ENCODE results near the gene AATK.
"Not testable (repeated sequence)": the region's sequence is repeated elsewhere in the genome, so short reads cannot be mapped to it uniquely, and the experiment has no call there.

Gene AATK

DNA sequence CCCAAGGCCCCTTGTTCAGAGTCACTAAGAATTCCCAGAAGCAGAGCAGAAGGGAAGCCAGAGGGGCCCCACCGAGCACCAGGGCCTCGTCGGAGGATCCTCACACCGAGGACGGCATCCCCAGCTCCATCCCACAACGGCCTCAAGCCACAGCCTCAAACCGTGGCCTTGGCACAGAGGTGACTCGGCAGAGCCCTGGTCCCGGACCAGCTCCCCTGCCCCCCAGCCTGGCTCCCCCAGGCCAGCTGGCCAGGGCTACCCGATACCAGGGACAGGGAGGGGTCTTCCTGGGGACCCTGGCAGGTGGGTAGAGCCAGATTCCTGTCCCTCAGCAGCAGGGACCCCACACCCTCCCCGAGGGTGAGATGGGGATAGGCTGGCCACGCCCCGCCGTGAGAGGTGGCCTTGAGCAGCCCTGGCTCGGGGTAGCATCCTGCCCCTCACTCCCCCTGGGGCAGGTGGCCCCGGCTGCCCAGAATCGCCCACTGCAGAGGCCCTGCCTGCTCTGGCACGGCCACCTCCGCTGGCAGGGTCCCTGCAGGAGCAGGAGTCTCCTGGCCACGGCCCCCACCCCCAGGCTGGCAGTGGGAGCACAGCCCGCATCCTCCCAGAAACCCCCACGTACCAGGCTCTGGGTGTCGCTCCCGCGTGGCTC, 6.3 kb downstream of the AATK start:
- no peak for DNase-seq

DNA sequence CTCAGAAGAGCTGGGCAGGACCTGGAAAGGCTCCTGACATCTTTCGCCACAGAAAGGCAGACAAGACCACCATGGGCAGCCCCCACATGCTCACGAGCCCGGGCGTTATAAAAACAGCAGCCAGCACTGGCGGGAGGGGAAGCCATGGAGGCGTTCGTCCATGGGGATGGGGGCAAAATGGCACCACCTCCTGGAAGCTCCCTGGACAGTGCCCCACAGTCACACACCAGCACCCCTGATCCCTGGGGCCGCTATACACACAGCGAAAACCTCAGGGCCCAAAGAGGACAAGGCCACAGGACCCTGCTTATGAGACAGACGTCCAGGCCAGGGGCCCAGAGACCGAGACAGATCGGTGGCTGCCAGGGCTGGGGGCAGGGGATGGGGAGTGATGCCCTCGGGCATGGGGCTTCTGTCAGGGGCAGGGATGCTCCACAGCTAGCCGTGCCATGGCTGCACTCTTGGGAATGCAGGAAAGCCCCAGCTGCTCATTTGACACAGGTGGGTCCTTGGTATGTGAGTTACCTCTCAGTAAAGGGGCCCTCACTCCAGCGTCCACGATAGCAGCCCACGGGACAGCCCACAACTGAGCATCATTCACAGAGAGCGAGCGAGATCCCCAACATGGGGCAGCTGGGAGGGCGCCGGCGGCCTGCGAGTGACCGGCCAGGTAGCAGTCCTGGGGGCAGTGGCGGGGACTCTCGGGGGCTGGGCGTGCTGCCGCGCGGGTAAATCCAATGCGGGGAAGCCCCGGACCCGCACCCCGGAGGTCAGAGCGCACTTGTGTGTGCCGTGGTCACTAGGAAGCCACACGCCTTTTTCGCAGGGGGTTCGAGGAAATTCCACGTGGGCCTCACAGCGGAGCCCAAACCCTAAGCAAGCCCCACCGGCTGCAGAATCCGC, 7.1 kb downstream of the AATK start:
- DNase-seq: no peak

DNA sequence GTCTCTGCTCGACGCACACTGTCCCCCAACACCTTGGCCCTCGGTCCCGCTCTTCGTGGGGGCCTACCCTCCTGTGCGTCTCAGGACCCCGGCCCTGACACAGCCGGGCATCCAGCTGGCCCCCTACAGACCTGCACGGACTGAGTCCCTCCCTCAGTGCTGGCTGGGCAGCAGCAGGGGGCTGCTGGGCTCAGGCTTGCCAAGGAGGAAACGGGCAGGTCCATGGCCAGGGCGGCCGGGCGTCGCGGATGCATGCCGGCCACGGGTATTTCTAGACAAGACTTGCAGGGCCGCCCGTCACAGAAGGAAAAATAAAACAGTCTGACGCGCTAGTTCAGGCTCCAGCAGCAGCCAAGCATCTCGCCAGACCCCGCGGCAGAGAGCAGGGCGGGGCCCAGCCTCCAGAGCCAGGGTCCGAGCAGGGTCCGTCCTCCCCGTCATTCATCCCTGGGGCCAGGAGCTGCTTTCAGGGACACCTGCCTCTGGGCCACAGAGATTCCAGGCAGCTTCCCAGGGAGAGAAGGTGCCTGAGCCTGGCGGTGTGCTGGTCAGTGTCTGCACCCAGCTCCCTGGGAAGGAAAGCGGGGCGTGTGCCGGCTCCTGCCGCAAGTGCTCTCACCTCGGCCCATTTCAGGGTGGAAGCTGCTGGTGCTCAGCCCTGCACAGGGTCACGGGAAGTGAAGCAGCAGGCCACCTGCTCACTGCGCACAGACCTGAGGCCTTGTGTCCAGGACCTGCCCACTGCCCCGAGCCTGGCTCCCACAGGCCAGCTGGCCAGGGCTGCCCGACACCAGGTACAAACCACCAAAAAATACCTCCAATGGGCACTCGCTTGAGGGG, 8.0 kb downstream of the AATK start:
- no peak for DNase-seq

DNA sequence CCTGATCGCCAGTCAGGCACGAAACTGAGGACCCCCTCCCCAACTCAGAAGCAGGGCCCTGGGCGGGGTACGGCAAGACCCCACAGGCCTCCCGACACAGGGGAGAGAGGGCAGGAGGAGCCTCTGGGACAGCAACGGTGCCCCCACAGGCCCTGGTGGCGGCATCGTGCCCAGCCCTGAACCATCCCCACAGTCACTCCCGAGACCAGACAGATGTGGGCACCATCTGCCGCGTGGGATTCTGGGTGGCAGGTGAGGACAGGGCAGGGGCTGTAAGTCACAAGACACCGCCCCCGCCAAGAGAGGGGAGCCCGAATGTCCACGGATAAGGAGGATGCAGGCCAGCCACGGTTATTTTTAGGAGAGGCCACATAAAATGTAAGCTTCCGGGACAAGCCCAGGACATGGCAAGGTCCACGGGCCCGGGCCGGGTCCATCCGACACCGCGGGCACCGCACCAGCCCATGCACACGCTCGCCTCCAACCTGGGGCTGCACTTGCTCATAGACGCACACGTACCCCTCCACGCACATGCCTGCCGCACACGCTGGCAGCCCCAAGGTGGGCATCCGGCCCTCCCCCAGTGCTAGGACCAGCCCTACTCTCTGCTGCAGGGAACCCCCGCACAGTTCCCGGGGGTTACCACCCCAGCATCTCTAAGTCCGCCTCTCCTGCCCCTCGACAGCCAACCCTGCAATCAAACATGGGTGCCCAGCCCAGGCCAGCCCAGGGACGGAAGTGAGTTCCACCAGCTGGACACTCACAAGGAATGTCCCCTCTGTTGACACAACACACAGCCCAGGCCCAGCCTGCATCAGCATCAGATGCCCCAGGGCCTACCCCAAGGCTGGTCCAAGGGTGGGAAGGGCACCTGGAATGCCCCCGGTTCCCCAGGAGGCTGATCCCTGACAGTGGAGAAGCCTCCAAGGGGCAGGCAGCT, 8.9 kb downstream of the AATK start:
- no peak for DNase-seq

DNA sequence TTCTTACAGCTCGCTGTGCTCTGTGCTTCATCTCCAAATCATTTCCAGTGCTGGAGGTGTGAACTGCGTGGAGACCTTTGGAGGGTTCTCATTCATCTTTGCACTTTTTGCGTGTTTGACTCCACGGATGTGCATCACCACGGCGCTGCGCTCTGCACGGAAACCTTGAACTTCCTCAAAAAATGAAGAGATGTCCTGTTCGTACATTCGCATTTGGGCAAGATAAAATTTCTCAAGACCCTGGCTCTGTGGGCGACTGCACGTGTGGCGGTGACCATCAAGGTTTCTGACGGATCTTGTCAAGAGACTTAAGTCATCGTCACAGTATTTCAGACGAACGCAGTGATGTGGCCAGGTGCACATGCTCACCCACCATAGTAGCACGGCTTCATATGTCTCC, 11.1 kb downstream of the AATK start:
- DNase-seq: no peak

DNA sequence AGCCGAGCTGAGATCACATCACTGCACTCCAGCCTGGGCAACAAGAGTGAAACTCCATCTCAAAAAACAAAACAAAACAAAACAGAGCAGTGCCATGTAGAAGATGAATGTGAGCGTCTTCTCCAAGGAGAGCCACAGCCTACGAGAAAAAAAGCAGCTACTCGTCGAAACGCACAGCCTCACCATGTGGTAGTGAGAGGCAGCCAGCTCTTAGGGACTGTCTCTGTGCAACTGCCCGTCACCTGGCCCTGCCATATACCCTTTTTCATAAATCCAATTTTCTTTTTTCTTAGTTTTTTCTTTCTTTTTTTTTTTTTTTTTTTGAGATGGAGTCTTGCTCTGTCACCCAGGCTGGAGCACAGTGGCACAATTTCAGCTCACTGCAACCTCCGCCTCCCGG, 12.0 kb downstream of the AATK start:
- DNase-seq: not testable (repeated sequence)

DNA sequence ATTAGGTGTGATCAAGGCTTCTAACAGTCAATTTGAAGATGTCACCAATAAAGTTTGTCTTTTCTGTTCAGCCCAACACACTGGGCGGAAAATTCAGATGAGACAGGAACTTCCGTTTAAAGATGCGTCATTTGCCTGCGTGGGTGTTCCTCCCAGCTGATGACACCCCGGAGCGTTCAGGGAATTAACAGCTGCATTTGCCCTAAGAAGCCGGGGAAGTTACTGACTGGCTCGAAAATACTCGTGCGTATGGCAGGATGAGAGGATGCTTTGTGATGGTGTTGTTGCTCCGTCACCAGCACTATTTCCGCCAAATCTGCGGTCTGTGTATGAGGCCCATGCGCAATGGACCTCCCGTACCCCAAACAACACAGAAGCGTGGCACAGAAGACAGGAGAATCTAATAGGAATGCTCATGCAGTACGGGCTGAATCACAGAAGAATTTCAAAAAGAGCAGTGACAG, 12.6 kb downstream of the AATK start:
- DNase-seq: peak; percentile 36

DNA sequence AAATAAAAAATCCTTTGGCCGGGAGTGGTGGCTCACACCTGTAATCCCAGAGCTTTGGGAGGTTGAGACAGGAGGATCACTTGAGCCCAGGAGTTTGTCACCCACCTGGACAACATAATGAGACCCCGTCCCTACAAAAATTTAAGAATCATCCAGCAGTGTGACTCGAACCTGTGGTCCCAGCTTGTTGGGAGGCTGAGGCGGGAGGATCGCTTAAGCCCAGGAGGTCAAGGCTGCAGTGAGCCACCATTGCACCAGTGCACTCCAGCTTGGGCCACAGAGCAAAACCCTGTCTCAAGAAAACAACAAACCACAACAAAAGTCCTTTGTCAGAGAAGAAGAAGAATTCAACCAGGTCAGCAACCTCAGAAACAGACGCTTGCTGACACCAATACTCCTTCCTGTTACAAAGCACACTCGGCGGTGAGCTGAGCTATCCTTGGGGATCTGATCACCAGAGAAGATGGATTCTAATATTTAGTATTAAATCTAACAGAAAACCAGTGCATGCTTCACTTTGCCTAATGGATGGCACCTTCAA, 13.7 kb downstream of the AATK start:
- DNase-seq: no peak

DNA sequence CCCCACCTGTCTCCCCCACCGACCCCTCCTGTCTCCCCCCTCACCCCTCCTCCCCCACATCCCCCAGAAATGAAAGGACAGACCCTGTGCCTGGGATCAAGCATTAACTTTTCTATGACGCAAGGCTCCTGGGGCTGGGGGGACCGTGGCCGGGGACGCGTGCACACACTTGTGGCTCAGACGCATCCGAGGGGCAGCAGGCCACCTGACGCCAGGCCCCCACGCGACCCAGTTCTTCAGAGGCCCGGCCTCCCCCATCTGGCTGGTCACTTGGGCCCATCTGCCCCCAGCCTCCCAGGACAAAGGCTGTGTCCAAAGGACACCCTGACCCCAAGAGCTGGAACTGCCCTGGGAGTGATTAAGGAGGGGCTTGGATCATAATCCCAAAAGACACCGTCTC, 14.7 kb downstream of the AATK start:
- DNase-seq: no peak

DNA sequence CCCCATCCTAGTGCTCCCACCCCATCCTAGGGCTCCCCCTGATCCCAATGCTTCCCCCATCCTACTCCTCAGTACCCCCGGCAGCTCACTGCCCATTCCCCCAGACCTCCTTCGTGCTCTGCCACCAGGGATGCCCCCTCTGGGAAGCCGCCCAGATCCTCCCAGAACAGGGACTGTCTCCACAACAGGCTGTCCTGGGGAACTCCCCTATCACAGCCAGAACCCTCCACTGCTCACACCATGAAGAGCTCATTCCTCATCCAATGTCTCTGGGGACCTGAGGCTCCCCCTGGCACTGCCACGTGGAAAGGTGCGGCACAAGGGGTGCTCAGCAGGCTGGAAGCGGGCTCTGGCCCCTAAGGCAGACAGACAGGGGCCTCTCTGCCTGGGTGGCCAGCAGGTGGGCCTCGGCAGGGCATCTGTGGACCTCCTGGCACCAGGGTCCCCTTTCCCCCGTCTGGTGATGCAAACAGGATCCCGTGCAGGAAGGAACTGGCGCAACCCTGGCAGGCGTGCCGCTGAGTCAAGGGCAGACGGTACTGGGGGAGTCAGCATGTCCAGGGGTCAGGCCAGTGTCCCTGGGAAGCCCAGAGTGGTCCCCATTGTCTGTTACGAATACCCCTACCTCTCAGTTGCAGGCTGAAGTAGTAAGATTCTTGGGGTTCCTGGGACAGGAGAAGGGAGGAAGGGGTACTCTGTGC, 15.5 kb downstream of the AATK start:
- no peak for DNase-seq

DNA sequence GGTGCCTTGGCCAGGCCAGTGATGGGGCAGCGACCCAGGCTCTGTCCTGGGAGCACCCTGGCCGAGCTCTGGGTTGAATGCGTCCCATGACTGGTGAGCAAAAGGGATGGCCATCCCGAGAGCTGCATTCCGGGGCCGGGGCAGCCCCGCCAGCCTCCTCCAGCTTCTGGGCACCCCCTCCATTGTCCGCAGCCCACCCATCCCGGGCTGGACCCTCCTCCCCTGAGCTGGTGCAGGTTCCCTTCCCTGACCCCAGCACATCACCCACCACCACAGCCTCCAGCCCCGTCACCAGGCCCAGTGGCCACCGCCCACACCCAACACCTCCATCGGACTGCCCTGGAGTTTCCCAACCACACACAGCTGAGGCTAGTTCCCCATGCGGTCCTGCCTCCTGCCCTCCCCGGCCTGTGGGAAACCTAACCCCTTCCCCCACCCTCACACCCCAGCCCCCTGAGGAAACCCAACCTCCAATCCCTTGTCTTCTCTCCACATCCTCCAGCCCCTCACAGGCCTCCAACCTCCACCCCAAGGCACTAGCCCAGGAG, 17.0 kb downstream of the AATK start:
- no peak for DNase-seq

DNA sequence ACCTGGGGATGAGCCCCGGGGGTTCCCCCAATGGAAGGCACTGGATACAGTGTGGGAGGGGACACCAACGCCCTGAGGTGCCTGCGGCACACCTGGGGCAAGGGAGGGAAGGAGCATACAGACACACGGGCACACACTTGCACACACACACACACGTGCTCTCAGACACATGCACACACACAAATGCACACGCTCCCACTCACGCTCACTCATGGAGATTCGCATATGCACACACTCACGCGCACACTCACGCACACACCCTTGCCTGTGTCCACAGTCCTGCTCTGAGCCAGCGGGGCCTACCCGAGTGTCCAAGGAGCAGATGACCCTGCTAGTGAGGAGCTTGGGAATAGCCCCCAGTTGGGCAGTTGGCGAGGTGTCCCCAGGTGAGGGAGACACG, 17.4 kb downstream of the AATK start:
- DNase-seq: no peak

DNA sequence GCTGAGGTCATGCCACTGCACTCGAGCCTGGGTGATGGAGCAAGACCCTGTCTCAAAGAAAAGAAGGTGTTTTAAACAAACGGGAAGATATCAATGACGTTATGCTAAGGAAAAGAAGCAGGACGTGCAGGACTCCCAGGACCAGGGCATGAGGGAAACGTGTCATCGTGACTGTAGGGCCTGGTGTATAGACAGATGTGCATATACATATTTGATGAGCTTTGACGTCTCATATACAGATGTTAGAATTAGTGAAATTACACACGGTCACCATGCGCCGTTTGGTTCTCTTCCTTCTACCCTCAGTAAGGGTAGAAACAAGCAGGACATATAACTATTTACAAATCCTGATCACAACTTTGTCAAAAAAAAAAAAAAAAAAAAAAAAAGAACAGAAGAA, 18.3 kb downstream of the AATK start:
- DNase-seq: no peak

DNA sequence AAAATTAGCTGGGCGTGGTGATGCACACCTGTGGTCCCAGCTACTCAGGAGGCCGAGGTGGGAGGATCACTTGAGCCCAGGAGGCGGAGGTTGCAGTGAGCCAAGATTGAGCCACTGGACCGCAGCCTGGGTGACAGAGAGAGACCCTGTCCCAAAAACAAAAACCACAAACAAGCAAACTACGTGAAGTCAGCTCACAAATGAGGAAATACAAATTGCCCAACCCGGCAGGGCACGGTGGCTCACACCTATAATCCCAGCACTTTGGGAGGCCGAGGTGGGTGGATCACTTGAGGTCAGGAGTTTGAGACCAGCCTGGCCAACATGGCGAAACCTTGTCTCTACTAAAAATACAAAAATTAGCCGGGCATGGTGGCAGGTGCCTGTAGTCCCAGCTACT, 19.8 kb downstream of the AATK start:
- DNase-seq: not testable (repeated sequence)

DNA sequence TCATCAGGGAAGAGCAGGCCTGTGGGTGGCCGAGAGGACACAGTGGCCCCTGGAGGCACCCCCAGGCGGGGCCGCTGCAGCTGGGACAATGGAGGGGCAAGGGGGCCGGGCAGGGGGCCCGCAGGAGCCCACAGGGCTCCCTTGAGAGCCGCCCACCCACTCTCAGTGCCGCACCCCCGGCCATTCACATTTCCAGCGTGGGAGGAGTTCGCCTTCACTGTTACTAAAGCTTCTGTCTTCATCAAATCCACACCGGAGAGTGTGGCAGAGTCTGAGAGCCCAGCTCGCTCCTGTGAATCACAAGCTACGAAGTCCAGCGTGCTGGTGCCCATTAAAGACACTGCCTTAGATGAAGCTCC, 21.6 kb downstream of the AATK start:
- DNase-seq: no peak

DNA sequence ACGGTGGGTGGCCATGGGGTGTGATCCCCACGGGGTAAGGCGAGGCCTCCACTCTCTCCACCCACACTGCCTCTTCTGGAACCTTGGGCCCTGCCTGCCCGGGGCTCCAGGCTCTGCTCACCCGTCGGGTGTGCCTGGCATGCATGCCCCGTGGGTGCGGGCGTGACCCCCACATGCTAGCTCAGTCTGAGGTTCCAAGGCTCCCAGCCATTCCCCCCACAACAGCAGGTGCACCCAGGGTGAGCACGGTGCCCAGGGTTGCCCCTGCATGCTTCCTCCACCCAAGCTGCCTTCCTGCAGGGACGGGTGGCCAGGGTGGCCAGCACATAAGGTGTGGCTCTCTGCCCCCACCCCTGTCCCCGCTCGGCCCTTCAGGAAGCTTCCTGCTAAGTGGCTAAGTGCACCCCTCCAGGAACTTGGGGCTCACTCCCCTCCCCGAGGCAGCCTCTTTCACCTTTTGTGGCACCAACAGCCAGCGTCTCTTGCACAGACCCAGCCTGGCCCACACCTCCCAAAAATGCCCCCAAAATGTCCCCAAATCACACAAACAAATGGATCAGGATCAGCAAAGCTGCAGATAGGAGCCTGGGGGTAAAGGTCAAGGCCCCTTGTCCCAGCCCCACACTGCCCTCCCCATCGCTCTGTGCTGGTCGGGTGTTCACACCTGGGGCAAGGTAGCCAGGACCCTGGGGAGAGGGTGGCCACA, 22.2 kb downstream of the AATK start:
- no peak for DNase-seq

DNA sequence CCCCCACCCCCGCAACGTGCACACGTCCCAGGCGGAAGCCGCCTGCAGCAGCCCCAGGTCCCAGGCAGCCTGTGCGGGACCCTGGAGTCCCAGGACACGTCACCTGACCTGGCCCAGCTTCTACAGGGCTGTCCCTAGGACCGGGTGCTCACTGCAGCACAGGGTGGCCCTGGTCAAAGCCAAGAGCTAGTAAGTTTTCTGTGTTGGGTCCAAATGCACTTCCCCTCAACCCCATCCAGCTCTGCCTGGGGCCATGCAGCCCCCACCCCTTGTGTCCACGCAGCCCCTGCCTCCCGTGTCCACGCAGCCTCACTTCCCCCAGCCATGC, 22.9 kb downstream of the AATK start:
- no peak for DNase-seq

DNA sequence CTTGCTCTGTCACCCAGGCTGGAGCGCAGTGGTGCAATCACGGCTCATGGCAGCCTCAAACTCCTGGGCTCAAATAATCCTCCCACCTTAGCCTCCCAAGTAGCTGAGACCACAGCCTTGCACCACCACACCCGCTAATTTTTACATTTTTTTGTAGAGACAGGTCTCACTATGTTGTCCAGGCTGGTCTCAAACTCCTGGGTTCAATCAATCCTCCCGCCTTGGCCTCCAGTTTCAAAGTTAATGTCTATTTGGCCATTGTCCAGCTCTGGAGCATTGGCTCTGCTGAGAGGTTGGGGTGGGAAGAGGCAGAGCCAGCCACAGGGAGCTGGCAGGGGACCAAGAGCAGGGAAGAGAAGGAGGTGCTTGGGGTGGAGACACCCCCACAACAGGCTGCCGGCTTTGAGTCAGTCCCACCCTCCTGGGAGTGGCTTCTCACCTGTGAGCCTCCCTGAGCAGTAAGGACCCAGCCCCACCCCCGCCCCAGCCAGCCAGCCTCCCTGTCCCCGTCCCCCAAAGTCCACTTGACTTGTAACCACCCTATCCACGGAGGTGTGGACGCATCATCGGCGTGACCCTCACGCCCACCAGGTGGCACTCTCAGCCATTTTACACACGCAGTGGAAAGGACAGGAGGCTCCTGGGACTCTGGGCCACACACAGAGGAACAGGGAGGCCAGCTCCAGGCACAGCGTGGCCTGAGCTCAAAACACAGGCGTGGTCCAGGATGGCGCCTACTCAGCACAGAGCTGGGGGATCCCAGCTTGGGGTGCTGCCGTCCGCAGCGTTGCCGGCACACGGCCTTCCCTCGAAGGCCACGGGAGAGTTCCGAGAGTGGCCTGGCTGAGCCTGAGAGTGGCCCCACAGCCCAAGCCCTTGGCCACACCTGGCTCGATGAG, 23.5 kb downstream of the AATK start:
- peak; percentile 64 for DNase-seq

DNA sequence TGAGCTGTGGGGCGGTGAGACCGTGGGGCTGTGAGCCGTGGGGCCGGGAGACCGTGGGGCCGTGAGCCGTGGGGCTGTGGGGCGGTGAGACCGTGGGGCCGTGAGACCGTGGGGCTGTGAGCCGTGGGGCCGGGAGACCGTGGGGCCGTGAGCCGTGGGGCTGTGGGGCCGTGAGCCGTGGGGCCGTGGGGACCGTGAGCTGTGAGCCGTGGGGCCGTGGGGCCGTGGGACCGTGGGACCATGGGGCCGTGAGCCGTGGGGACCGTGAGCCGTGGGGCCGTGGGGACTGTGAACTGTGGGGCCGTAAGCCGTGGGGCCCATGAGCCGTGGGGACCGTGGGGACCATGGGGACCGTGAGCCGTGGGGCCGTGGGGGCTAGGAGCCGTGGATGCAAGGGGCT, 25.3 kb downstream of the AATK start:
- DNase-seq: no peak

DNA sequence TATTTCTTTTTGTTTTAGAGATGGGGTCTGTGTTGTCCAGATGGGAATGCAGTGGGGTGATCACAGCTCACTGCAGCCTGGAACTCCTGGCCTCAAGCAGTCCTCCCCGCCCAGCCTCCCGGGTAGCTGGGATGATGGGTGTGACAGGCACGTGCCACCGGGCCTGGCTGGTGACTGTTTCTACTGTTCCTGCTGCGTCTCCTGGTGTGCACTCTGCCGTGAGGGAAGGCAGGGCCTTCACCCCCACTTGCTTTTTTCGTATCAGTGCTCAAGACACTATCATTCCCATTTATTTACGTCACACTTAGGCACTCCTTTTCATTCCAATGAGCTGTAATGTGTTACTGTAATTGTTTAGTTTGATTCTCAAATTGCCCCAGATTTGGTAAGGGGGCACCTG, 26.0 kb downstream of the AATK start:
- DNase-seq: no peak

Data from CD4-positive, alpha-beta T cell treated with Interleukin-10 for 1 hour (primary cell).